Mesenchymal stem cell (in vitro differentiated cells and primary cell): Measurements from ENCODE around the gene POLR2H.
A peak's percentile ranks its signal among the peaks of the same experiment; 100 is the strongest.

Experiments
- DNase-seq: peaks from one replicate; pipeline ENCODE4 v3.0.0-alpha.2; 2013
- H2AFZ ChIP-seq: one replicate; pipeline ENCODE4 v1.6.1; 2013; ENCODE audit warnings: low read depth, mild to moderate bottlenecking, control low read depth, inconsistent platforms, low read length, moderate library complexity
- H2AK5ac ChIP-seq: 2 replicates; pipeline ENCODE4 v1.6.1; 2013; ENCODE audit warnings: low read length, moderate library complexity, mild to moderate bottlenecking, inconsistent platforms; ENCODE audit not compliant: severe bottlenecking
- H2BK120ac ChIP-seq: one replicate; pipeline ENCODE4 v1.6.1; 2013; ENCODE audit warnings: low read depth, mild to moderate bottlenecking, inconsistent platforms, low read length, moderate library complexity
- H2BK12ac ChIP-seq, 2 experiments: one replicate each; pipeline ENCODE4 v1.6.1; 2013; ENCODE audit warnings: inconsistent platforms in 2 of 2, low read length in 2 of 2, mild to moderate bottlenecking in 2 of 2, moderate library complexity in 2 of 2, control low read depth in 1 of 2
- H2BK15ac ChIP-seq: one replicate; pipeline ENCODE4 v1.6.1; 2013; ENCODE audit warnings: mild to moderate bottlenecking, low read depth, inconsistent platforms; ENCODE audit not compliant: poor library complexity, severe bottlenecking
- H2BK5ac ChIP-seq: 2 replicates; pipeline ENCODE4 v1.6.1; 2013; ENCODE audit warnings: low read depth, mild to moderate bottlenecking, low read length, control low read depth, inconsistent platforms; ENCODE audit not compliant: poor library complexity, severe bottlenecking
- H3K14ac ChIP-seq, 2 experiments: one replicate each; pipeline ENCODE4 v1.6.1; 2013; ENCODE audit warnings: inconsistent platforms in 2 of 2, low read length in 2 of 2, control low read depth in 1 of 2, mild to moderate bottlenecking in 1 of 2, moderate library complexity in 1 of 2
- H3K18ac ChIP-seq, 2 experiments: one replicate each; pipeline ENCODE4 v1.6.1; 2013; ENCODE audit warnings: inconsistent platforms in 2 of 2, low read length in 2 of 2, control low read depth in 1 of 2, low read depth in 1 of 2, mild to moderate bottlenecking in 1 of 2
- H3K23ac ChIP-seq, 2 experiments: one replicate each; pipeline ENCODE4 v1.6.1; 2013; ENCODE audit warnings: inconsistent platforms in 2 of 2, low read length in 2 of 2, mild to moderate bottlenecking in 2 of 2, moderate library complexity in 2 of 2, control low read depth in 1 of 2
- H3K27ac ChIP-seq: 2 replicates; pipeline ENCODE4 v1.5.1; 2013; ENCODE audit warnings: mild to moderate bottlenecking, moderate library complexity, low read length, control low read depth, inconsistent platforms; ENCODE audit not compliant: poor library complexity, severe bottlenecking
- H3K27me3 ChIP-seq, 2 experiments: 2 replicates each; pipeline versions ENCODE4 v1.6.1 to v1.7.0; 2013; ENCODE audit warnings: low read length in 2 of 2, mild to moderate bottlenecking in 2 of 2, moderate library complexity in 2 of 2, control low read depth in 1 of 2, inconsistent platforms in 1 of 2; ENCODE audit not compliant: control insufficient read depth in 1 of 2, insufficient read depth in 1 of 2
- H3K36me3 ChIP-seq, 2 experiments: 2 replicates each; pipeline versions ENCODE4 v1.6.1 to v1.7.0; 2013; ENCODE audit warnings: low read length in 2 of 2, control low read depth in 1 of 2, inconsistent platforms in 1 of 2, low read depth in 1 of 2, mild to moderate bottlenecking in 1 of 2; ENCODE audit not compliant: insufficient read depth in 2 of 2, control insufficient read depth in 1 of 2
- H3K4ac ChIP-seq, 2 experiments: one replicate each; pipeline ENCODE4 v1.6.1; 2013; ENCODE audit warnings: inconsistent platforms in 2 of 2, low read length in 2 of 2, mild to moderate bottlenecking in 2 of 2, moderate library complexity in 2 of 2, control low read depth in 1 of 2, low read depth in 1 of 2
- H3K4me1 ChIP-seq: 2 replicates; pipeline ENCODE4 v1.6.1; 2013; ENCODE audit warnings: low read depth, low read length, control low read depth; ENCODE audit not compliant: control insufficient read depth, insufficient read depth
- H3K4me2 ChIP-seq: 2 replicates; pipeline ENCODE4 v1.6.1; 2013; ENCODE audit warnings: low read length, mild to moderate bottlenecking, inconsistent platforms; ENCODE audit not compliant: poor library complexity, severe bottlenecking
- H3K4me3 ChIP-seq, 2 experiments: 2 replicates each; pipeline versions ENCODE4 v1.5.1 to v1.7.0; 2013; ENCODE audit warnings: low read length in 2 of 2, mild to moderate bottlenecking in 2 of 2, control low read depth in 1 of 2, low read depth in 1 of 2; ENCODE audit not compliant: insufficient read depth in 1 of 2
- H3K79me1 ChIP-seq: replicated peaks from 2 replicates; pipeline ENCODE4 v1.6.1; 2013; ENCODE audit warnings: mild to moderate bottlenecking, control low read depth, low read length, inconsistent platforms; ENCODE audit not compliant: poor library complexity, severe bottlenecking
- H3K9ac ChIP-seq: 2 replicates; pipeline ENCODE4 v1.7.0; 2013; ENCODE audit warnings: mild to moderate bottlenecking, low read length, moderate library complexity
- H3K9me3 ChIP-seq: 2 replicates; pipeline ENCODE4 v1.7.0; 2013; ENCODE audit warnings: mild to moderate bottlenecking, low read length; ENCODE audit not compliant: control insufficient read depth
- H4K8ac ChIP-seq: one replicate; pipeline ENCODE4 v1.6.1; 2013; ENCODE audit warnings: inconsistent platforms, mild to moderate bottlenecking, low read length, moderate library complexity
- H4K91ac ChIP-seq: one replicate; pipeline ENCODE4 v1.6.1; 2013; ENCODE audit warnings: mild to moderate bottlenecking, low read length, inconsistent platforms
- WGBS: methylation state at CpG from one replicate; pipeline ENCODE4 v1.1.7; 2013; ENCODE audit warnings: mixed read lengths; 5-methylcytosine and 5-hydroxymethylcytosine counted together

Gene POLR2H

GRCh38 chr3:184379358-184380184, 18.1 kb downstream of the POLR2H start, which contains the start of gene CHRD:
Gene CHRD (plus strand): TSS chr3:184380054. CDS start chr3:184380319, 265 bp downstream.
- WGBS = 29% methylated on average over 12 of the region's 71 CpGs
- Histone ChIP-seq H3K9ac (peak within 1 kb of the TSS; percentile 58), H2BK120ac (peak within 1 kb of the TSS; percentile 11), H3K18ac (peak within 1 kb of the TSS; percentile 53 to 56), H4K8ac (peak within 1 kb of the TSS; percentile 42), H2BK5ac (no peak within 1 kb of the TSS), H4K91ac (no peak within 1 kb of the TSS), H3K4me1 (peaks cover 19% of the 10 kb centered on the region), H3K4me3 (peak within 1 kb of the TSS; percentile 48 to 69), H2BK15ac (peak within 1 kb of the TSS; percentile 13), H2AK5ac (no peak within 1 kb of the TSS), H2AFZ (peak within 1 kb of the TSS; percentile 58), H2BK12ac (no peak within 1 kb of the TSS), H3K14ac (no peak within 1 kb of the TSS), H3K79me1 (no peaks in the 10 kb centered on the region), H3K9me3 (no peaks in the 10 kb centered on the region), H3K36me3 (no peaks in the 10 kb centered on the region), H3K23ac (peak within 1 kb of the TSS in 1 of 2 experiments; percentile 98), H3K4ac (no peak within 1 kb of the TSS), H3K4me2 (peak within 1 kb of the TSS; percentile 80), H3K27ac (no peak within 1 kb of the TSS), H3K27me3 (peaks cover 39 to 76% of the 10 kb centered on the region in 2 experiments)
- no peak for DNase-seq

GRCh38 chr3:184380185-184380626, 18.7 kb downstream of the POLR2H start:
- peak overlapping the region in 1 of 2 experiments; percentile 53 for H3K18ac ChIP-seq
- peak; percentile 54 for DNase-seq
- peak overlapping the region; percentile 13 for H2BK15ac ChIP-seq
- H2BK12ac ChIP-seq = no peak overlapping the region
- H3K14ac ChIP-seq = no peak overlapping the region
- H3K27me3 ChIP-seq = peaks cover 39 to 78% of the 10 kb centered on the region in 2 experiments
- no peak overlapping the region for H3K23ac ChIP-seq
- no peak overlapping the region for H2AFZ ChIP-seq
- H4K8ac ChIP-seq = no peak overlapping the region
- no peak overlapping the region for H3K4ac ChIP-seq
- H2BK5ac ChIP-seq = no peak overlapping the region
- H3K4me1 ChIP-seq = peaks cover 19% of the 10 kb centered on the region
- H3K4me2 ChIP-seq = peak overlapping the region; percentile 80
- WGBS = 0% methylated on average over 24 of the region's 62 CpGs
- H3K27ac ChIP-seq = no peak overlapping the region
- no peaks in the 10 kb centered on the region for H3K36me3 ChIP-seq
- no peak overlapping the region for H4K91ac ChIP-seq
- H2AK5ac ChIP-seq = no peak overlapping the region
- no peaks in the 10 kb centered on the region for H3K9me3 ChIP-seq
- H3K79me1 ChIP-seq = no peaks in the 10 kb centered on the region
- peak overlapping the region; percentile 11 for H2BK120ac ChIP-seq
- peak overlapping the region; percentile 32 for H3K9ac ChIP-seq
- H3K4me3 ChIP-seq = peak overlapping the region; percentile 42 to 69

- H2BK12ac ChIP-seq = no peak overlapping the region
- H3K4ac ChIP-seq = no peak overlapping the region
- no peak overlapping the region for H3K14ac ChIP-seq
- H2BK15ac ChIP-seq = no peak overlapping the region
- H3K27me3 ChIP-seq = peaks cover 37 to 74% of the 10 kb centered on the region in 2 experiments
- H3K9me3 ChIP-seq = no peaks in the 10 kb centered on the region
- H2AK5ac ChIP-seq = no peak overlapping the region
- H3K36me3 ChIP-seq = no peaks in the 10 kb centered on the region
- H4K91ac ChIP-seq = no peak overlapping the region
- H3K79me1 ChIP-seq = no peaks in the 10 kb centered on the region
- H3K23ac ChIP-seq = peak overlapping the region in 1 of 2 experiments; percentile 98
- peak overlapping the region; percentile 42 to 69 for H3K4me3 ChIP-seq
- H2BK5ac ChIP-seq = no peak overlapping the region
- H3K27ac ChIP-seq = no peak overlapping the region
- H3K4me2 ChIP-seq = peak overlapping the region; percentile 80
- peak overlapping the region in 1 of 2 experiments; percentile 53 for H3K18ac ChIP-seq
- no peak for DNase-seq
- H3K9ac ChIP-seq = peak overlapping the region; percentile 32
- H2BK120ac ChIP-seq = no peak overlapping the region
- WGBS = 2% methylated on average over 31 of the region's 42 CpGs
- peaks cover 19% of the 10 kb centered on the region for H3K4me1 ChIP-seq
- H2AFZ ChIP-seq = peak overlapping the region; percentile 58
- peak overlapping the region; percentile 14 for H4K8ac ChIP-seq
These were observed 19.2 kb downstream of the POLR2H start for GRCh38 chr3:184380627-184381260.
